ENCODE measurements around the gene STAM. TPM values are rescaled to one million over a fixed set of nuclear protein-coding genes. Genes with fewer than 3 reads are reported as not detected.

The STAM gene
- total RNA-seq, 1 donor from 2014 or later, result 19.4 TPM

DNA sequence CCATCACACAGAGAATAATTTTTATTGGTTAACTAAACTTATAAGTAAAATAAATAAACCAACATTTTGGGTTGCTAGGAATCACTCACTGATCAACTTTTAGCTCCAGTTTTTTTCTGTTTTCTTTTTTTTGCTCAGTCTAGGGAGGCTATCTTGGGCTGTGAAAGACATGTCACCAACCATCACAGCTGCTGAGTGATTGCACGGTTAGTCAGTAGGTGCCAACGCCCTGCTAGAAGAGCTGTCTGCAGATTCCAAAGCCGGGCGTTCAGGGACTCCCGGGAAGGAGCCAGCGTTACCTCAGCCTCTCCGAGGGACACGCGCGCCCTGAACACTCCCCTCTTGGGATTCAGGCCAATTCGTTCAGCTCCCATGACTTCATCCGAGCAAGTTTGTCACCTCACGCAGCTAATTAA lies 604 bp upstream of the STAM start:
- peak; percentile 81 for ATAC-seq
- intact Hi-C loops (cut with DNase I), result no loop called here
- DNase-seq (ENCODE audit: missing footprints), result peak; percentile 73

GRCh38 chr10:17644485-17644943 lies 563 bp downstream of the STAM start:
- DNase-seq (ENCODE audit: missing footprints) (no peak), ATAC-seq (peak; percentile 4)
- intact Hi-C loops (cut with DNase I), result no loop called here

DNA sequence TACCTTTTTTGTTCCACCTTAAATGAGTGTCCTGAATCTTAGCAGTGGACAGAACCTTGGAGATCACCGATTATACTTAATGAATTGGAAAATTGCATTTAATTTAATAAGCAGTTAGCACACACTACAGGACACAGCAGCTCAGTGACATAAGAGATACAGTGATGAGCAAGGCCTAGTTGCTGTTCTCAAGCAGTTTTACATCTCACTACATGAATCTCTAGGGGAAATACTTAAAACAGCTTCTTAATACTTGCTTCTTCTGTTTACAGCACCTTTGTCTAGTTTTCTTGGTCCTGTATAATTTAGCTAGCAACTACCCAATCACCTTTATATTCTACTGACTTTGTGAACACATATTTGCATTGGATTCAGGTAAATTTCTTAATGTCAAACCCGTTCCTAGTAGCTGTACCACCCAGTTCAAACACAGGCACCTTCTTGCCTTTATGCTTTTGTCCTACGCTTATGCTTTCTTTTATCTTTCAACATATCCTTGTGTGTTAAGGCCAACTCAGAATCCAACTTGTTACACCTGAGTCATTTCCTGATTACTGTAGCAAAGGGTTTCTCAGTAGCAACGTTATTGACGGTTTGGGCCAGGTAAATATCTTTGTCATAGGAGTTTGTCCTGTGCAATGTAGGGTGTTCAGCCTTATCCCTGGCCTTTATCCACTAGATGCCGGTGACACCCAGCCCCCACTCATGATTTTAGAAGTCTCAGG lies 1.8 kb downstream of the STAM start:
- no peak for ATAC-seq
- intact Hi-C loops (cut with DNase I), result loop anchor here (5.0 kb wide), 1 partner anchor 37 kb away; no protein-coding TSS in a partner anchor
- no peak for DNase-seq (ENCODE audit: missing footprints)

GRCh38 chr10:17647326-17647725 lies 3.4 kb downstream of the STAM start:
- DNase-seq (ENCODE audit: missing footprints) (no peak), ATAC-seq (no peak)
- intact Hi-C loops (cut with DNase I), result loop anchor here (5.0 kb wide), 1 partner anchor 35 kb away; no protein-coding TSS in a partner anchor

DNA sequence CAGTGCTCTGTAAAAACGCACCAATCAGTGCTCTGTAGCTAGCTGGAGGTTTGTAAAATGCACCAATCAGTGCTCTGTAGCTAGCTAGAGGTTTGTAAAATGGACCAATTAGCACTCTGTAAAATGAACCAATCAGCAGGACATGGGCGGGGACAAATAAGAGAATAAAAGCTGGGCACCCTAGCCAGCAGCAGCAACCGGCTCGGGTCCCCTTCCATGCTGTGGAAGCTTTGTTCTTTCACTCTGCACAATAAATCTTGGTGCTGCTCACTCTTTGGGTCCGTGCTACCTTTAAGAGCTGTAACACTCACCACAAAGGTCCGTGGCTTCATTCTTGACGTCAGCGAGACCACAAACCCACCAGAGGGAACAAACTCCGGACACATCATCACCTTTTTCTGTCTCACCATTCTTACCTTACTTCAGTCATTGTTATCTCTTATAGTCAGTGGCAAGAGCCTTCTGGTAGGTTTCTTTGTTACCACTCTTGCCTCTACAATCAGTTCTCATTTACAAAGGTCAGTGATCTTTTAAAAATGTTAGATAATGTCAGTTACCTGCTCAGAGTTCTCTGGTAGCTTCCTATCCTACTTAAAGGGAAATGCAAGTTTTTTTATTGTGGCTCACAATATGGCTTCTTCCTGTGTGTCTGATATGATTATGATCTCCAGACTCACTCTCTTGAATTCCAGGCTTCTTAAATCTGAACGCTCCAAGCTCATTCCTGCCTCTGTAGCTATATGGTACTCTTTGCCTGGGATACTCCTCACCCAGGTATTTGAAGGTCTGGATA lies 4.5 kb downstream of the STAM start:
- intact Hi-C loops (cut with DNase I), result loop anchor here (5.0 kb wide), 1 partner anchor 34 kb away; no protein-coding TSS in a partner anchor
- no peak for ATAC-seq
- DNase-seq (ENCODE audit: missing footprints), result no peak

- DNase-seq (ENCODE audit: missing footprints), result no peak
- no peak for ATAC-seq
- intact Hi-C loops (cut with DNase I), result loop anchor here (5.0 kb wide), 1 partner anchor 33 kb away; no protein-coding TSS in a partner anchor
These were observed 5.1 kb downstream of the STAM start for GRCh38 chr10:17649052-17649451.

DNA sequence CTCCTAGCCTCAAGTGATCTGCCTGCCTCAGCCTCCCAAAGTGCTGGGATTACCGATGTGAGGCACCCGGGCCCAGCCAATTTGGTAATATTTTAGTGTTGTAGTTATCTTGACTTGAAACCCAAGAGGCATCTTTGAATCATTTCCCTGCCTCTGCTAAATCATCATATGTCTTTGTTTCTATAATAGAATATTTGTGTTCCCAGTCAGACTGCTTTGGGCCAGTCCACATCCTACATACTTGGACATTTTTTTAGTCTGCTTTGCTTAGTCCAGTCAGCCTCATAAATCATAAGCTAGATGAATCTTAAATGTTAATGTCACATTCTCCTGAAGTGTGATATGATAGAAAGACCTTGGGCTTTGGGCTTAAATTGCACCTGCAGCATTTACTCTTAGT lies 5.9 kb downstream of the STAM start:
- DNase-seq (ENCODE audit: missing footprints) (no peak), ATAC-seq (no peak)
- intact Hi-C loops (cut with DNase I), result loop anchor here (5.0 kb wide), 1 partner anchor 32 kb away; no protein-coding TSS in a partner anchor

- ATAC-seq (no peak), DNase-seq (ENCODE audit: missing footprints) (no peak)
- intact Hi-C loops (cut with DNase I), result no loop called here
These were observed 6.5 kb downstream of the STAM start for GRCh38 chr10:17650416-17650815.

DNA sequence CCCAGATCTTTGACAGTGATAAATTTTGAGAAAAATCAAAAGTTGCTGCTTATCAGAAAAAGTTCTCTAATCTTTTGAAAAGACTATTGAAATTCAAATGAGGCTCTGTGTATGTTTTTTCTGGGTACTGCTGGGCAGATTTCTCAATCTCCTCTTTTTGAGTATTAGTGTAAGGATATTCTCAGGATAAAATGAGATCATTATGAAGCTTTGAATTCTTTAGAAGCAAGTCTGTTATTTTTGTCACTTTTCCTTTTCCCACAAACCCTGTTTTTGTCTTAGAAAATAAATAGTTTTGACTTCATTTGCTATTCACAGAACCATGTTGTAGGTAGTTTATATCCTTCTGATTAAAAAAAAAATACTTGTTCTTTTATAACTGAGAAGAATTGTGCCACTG lies 7.9 kb downstream of the STAM start:
- intact Hi-C loops (cut with DNase I), result no loop called here
- ATAC-seq, result no peak
- no peak for DNase-seq (ENCODE audit: missing footprints)

DNA sequence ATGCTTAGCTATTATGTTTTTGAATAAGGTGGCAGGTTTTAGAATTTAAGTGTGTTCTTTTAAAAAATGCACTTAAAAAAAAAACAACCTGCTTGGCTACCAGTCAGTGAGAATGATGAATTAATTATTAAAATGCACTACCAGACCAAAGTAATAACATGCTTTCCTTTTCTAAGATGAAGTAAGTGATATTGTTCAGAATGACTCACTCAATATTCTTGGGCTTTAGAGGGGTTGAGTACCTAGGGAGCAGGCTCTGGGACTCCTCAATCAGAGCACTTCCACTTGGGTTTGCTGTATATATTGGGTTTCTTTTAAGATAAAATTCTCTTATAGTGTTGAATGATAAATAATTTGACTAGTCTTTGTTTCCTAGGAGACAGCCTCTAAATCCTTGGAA lies 8.6 kb downstream of the STAM start:
- intact Hi-C loops (cut with DNase I), result no loop called here
- DNase-seq (ENCODE audit: missing footprints), result no peak
- ATAC-seq, result no peak

- no peak for DNase-seq (ENCODE audit: missing footprints)
These were observed 11.1 kb downstream of the STAM start for GRCh38 chr10:17655009-17655408.

DNA sequence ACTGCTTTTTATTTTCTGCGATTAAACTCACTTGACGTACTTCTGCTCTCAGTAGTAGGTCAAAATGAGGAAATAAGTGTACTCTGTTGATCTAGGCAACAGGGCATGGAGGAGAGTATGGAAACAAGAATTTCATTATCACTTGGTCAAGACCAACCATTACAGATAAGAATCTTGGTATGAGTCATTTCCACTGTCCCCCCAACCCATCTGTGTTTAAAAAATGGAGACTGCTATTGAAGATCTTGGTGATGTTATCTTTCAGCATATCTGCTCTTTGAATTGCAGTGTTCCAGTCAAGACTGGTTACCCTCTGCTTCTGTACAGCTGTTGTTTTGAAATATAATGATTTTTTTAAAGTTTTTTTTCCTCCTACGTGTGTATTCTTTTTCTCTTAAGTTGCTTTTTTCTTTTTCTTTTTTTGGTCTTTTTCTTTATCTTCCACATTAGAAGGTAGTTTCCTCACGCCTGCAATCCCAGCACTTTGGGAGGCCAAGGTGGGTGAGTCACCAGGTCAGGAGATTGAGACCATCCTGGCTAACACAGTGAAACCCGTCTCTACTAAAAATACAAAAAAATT lies 11.7 kb downstream of the STAM start:
- DNase-seq (ENCODE audit: missing footprints) (no peak), ATAC-seq (no peak)
- intact Hi-C loops (cut with DNase I), result no loop called here

More at GRCh38 chr10:17655009-17655408, 11.1 kb downstream of the STAM start:
- no peak for ATAC-seq
- intact Hi-C loops (cut with DNase I), result no loop called here

GRCh38 chr10:17657103-17657500 lies 13.2 kb downstream of the STAM start:
- intact Hi-C loops (cut with DNase I), result no loop called here
- DNase-seq (ENCODE audit: missing footprints) (no peak), ATAC-seq (no peak)

DNA sequence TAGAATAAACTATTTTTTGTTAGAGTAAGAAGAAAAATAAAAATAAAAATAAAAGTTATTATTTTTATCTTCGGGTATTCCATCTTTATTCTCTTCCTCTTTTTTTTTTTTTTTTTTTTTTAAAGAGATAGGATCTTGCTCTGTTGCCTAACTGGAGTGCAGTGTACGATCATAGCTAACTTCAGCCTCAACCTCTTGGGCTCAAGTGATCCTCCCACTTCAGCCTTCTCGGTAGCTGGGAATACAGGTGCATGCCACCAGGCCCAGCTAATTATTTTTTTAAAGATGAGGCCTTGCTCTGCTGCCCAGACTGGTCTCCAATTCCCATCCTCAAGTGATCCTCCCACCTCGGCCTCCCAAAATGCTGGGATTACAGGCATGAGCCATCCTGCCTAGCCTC lies 15.4 kb downstream of the STAM start:
- DNase-seq (ENCODE audit: missing footprints) (no peak), ATAC-seq (no peak)
- intact Hi-C loops (cut with DNase I), result no loop called here

DNA sequence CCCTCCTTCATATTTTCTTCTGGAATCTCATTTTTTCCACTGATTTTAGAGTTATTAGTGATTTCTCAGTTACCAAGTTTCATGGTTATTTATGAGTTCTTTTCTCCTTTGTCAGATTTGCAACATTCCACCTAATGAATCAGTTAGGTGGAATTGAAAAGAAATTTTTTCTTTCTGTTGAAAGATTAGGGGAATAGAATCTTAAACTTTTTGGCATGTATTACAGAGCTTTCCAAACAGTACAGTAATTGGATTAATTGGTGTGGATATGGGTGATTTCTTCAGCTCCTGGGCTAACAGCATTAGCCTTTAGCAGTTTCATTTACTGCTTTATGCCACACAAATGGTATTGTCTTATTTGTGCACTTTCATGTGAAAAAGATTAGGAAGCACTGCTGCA lies 17.0 kb downstream of the STAM start:
- DNase-seq (ENCODE audit: missing footprints) (no peak), ATAC-seq (no peak)
- intact Hi-C loops (cut with DNase I), result no loop called here

GRCh38 chr10:17661510-17661909 lies 17.6 kb downstream of the STAM start:
- DNase-seq (ENCODE audit: missing footprints) (no peak), ATAC-seq (no peak)
- intact Hi-C loops (cut with DNase I), result no loop called here

DNA sequence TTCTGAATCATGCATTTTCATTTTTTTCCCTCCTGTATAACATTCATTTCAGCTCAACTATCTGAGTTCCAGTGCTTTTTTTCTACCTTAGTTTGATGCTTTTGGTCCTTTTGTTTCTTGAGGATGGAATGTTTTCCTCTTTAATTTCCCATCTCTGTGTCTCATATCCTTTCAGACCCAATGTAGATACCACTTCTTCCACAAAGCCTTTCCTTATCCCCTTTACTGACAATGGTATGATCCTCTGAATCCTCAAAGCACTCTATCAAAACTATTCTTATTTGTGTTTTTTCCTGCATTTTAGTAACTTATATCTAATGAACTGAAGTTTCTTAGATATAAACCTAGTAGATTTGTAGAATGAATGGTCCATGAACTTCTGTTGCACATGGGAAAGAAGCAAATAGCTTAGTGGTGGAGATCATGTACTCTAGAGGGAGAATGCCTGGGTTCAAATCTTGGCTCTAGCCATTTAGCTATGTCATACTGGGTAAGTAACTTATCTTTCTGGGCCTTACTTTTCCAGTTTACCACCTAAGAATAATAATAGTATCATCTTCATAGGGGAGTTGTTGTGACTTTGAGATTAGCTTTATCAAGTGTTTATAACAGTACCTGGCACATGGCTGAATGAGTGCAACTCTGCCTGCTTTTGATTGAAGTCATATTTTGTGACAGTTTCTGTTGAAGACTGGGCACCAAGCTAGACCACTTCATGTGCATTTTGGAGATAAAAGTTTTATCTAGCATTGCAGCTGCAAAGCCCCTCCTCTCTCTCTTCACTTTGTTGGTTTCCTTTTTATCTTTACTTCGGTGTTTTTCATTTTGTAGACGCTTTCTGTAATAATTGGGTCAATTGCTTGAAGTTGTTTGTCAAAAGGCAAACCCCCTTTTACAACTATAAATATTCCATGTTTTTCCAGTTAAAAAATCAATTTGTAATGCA lies 18.5 kb downstream of the STAM start:
- ATAC-seq (no peak), DNase-seq (ENCODE audit: missing footprints) (no peak)
- intact Hi-C loops (cut with DNase I), result no loop called here

- DNase-seq (ENCODE audit: missing footprints) (no peak), ATAC-seq (no peak)
- intact Hi-C loops (cut with DNase I), result no loop called here
These were observed 19.5 kb downstream of the STAM start for GRCh38 chr10:17663450-17663849.

DNA sequence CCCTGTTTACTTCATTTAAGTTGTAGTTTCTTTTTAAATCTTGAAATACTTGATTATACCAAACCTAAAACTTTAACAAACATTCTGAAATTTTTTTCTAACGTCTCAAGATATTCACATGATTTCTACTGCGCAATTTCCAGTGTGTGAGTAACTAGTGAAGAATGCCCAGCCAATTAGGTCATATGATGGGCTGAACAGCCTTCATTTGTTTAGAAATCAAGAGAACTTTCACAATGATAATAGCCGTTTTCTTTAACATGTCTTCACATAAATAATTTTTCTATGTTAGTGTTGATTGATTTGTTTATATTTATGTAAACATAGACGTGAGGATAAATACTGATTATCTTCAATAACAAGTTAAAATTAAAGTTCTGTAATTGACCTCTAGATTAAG lies 21.8 kb downstream of the STAM start:
- ATAC-seq (peak; percentile 65), DNase-seq (ENCODE audit: missing footprints) (no peak)
- intact Hi-C loops (cut with DNase I), result no loop called here
